Sigmoid colon (tissue), 3 donors: ENCODE results near the gene BRAP.

Experiments
- CTCF ChIP-seq, 4 experiments: fragments of 450-650 bp in 3 of 4; fragments of 200-600 bp in 1 of 4; IDR thresholded peaks; one replicate each; pipeline ENCODE4 v1.5.1; 2016 to 2019; ENCODE audit warnings: antibody characterized with exemption in 4 of 4, mild to moderate bottlenecking in 3 of 4, moderate library complexity in 2 of 4
- POLR2A ChIP-seq, 2 donors: fragments of 450-650 bp; IDR thresholded peaks; one replicate each; pipeline ENCODE4 v1.6.1; 2016; ENCODE audit warnings: antibody characterized with exemption in 2 of 2, mild to moderate bottlenecking in 2 of 2, moderate library complexity in 2 of 2

DNA sequence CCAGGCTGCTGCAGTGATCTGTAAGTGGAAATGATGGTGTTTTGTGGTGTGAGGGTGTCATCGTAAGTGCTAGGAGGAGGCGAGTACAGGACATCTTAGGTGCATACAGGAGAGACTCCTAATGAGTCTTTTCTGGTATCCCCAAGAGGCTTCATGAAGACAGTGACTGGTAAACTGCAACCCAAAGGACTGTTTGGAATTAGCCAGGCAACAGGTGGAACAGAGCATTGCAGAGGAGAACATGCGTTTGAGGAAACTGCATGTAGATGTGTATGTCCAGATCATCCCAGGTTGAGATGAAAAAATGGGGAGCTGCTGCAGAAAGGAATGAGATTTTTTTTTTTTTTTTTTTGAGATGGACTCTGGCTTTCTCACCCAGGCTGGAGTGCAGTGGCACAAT, 5.5 kb upstream of the BRAP start:
- no peak for TF ChIP-seq POLR2A (IDR thresholded peaks at IDR 0.05)
- no peak for TF ChIP-seq CTCF (IDR thresholded peaks at IDR 0.05)
